DOHH2 (cell line): ENCODE results near the gene KCNAB1.

Experiments
- CTCF ChIP-seq: fragments of 200-600 bp; sonication (generic); IDR thresholded peaks from one replicate; pipeline ENCODE4 v1.5.1; 2014; ENCODE audit warnings: antibody characterized with exemption, mild to moderate bottlenecking, low read depth, low read length; ENCODE audit not compliant: poor library complexity, severe bottlenecking
- EZH2phosphoT487 ChIP-seq: fragments of 200-600 bp; sonication (generic); IDR thresholded peaks from 2 replicates; pipeline ENCODE4 v1.6.1; 2017; ENCODE audit warnings: borderline replicate concordance, mild to moderate bottlenecking, antibody characterized with exemption, low read length, moderate library complexity, mixed read lengths

- TF ChIP-seq CTCF (no peak), EZH2phosphoT487 (no peak)
Observed at GRCh38 chr3:156148946-156149381, 28.6 kb downstream of the KCNAB1 start.
